GM18526 (cell line): ENCODE measurements around the gene FAR2.

Experiments used
- POLR2A ChIP-seq: IDR thresholded peaks from 3 replicates; pipeline ENCODE4 v1.6.1; 2011; ENCODE audit not compliant: insufficient read length; ENCODE audit errors: extremely low read depth

FAR2 gene

DNA sequence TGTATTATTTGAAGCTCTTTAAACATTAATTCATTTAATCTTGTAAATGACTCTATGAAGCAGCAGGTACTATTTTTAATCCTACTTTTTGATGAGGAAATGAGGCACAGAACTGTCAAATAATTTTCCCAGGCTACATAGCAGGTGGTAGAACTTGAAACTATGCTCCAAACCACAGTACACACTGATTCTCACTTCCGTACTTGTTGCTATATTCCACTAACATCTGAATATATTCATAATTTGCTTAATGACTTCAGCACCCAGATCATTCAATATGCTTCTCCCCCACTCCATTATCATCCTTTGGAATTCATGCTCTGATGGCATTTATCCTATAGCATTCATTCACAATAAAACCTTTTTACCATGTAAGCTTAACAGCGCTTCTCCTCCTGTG lies 227.0 kb downstream of the FAR2 start:
- no peak for TF ChIP-seq POLR2A

GRCh38 chr12:29380536-29381523 lies 231.8 kb downstream of the FAR2 start, which contains the start of gene ERGIC2:
ERGIC2 (minus strand) TSS chr12:29381172; CDS start chr12:29371633, 9,539 bp downstream.
- peak; percentile 50 for TF ChIP-seq POLR2A

DNA sequence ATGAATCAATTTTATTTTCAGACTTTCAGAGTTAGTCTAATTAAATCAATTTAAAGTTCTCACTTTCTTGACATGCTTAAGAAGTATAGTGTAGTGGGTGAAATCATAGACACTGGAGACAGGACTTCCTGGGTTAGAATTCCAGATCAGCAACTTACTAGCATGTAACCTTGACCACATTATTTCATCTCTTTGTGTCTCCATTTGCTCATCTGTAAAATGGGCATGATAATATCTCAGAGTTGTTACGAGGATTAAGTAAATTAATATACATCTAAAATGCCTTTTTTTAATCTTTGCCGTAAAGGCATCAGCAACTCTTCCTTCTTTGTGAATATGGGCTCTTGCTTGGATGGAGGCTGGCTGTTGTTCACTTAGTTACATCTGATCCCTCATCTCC lies 233.2 kb downstream of the FAR2 start:
- TF ChIP-seq POLR2A, result no peak
